GM18907 (cell line): ENCODE data around the gene ANKRD6.

Experiments
- ATAC-seq: cut with Tn5 transposase; IDR thresholded peaks from one replicate; pipeline ENCODE4 v1.9.1; 2021; ENCODE audit warnings: mild to moderate bottlenecking, moderate library complexity; ENCODE audit not compliant: unreplicated experiment

The ANKRD6 gene

GRCh38 chr6:89506716-89507617 is 74.0 kb downstream of the ANKRD6 start:
- ATAC-seq: no peak

GRCh38 chr6:89508755-89509563 is 76.0 kb downstream of the ANKRD6 start:
- no peak for ATAC-seq

- ATAC-seq: no peak
Measured at GRCh38 chr6:89509777-89510281, 76.9 kb downstream of the ANKRD6 start.

- no peak for ATAC-seq
Measured at GRCh38 chr6:89510393-89510792, 77.4 kb downstream of the ANKRD6 start.

GRCh38 chr6:89518352-89519055 is 85.6 kb downstream of the ANKRD6 start:
- ATAC-seq: no peak

GRCh38 chr6:89520736-89521135 is 87.8 kb downstream of the ANKRD6 start:
- no peak for ATAC-seq

GRCh38 chr6:89522778-89523177 is 89.8 kb downstream of the ANKRD6 start:
- no peak for ATAC-seq

- ATAC-seq: no peak
Measured at GRCh38 chr6:89525786-89526562, 93.0 kb downstream of the ANKRD6 start.

GRCh38 chr6:89526563-89526869 is 93.6 kb downstream of the ANKRD6 start:
- ATAC-seq: no peak

GRCh38 chr6:89527634-89528033 is 94.7 kb downstream of the ANKRD6 start:
- ATAC-seq: no peak

GRCh38 chr6:89528866-89529265 is 95.9 kb downstream of the ANKRD6 start:
- ATAC-seq: no peak

GRCh38 chr6:89530982-89531381 is 98.0 kb downstream of the ANKRD6 start:
- no peak for ATAC-seq

- ATAC-seq: no peak
Measured at GRCh38 chr6:89536231-89536630, 103.3 kb downstream of the ANKRD6 start.

- no peak for ATAC-seq
Measured at GRCh38 chr6:89539779-89540178, 106.8 kb downstream of the ANKRD6 start.

- ATAC-seq: peak; percentile 97
Measured at GRCh38 chr6:89542081-89542857, 109.3 kb downstream of the ANKRD6 start.

GRCh38 chr6:89542866-89543265 is 109.9 kb downstream of the ANKRD6 start:
- peak; percentile 39 for ATAC-seq

GRCh38 chr6:89547281-89547680 is 114.3 kb downstream of the ANKRD6 start:
- no peak for ATAC-seq

GRCh38 chr6:89553431-89553830 is 120.5 kb downstream of the ANKRD6 start:
- no peak for ATAC-seq

- ATAC-seq: no peak
Measured at GRCh38 chr6:89554106-89554505, 121.2 kb downstream of the ANKRD6 start.

- no peak for ATAC-seq
Measured at GRCh38 chr6:89555031-89555430, 122.1 kb downstream of the ANKRD6 start.
